Testis (tissue), 2 donors: ENCODE measurements around the gene SFXN4.
A peak's percentile ranks its signal among the peaks of the same experiment; 100 is the strongest.

ENCODE experiments used
- POLR2A ChIP-seq: fragments of 450-650 bp; IDR thresholded peaks from one replicate; pipeline ENCODE4 v1.6.1; 2017; ENCODE audit warnings: antibody characterized with exemption, mild to moderate bottlenecking, moderate library complexity
- TF ChIP-seq, protein P1 (sequence below), 3 experiments: fragments of 450-650 bp in 2 of 3; fragments of 200-600 bp in 1 of 3; sonication (generic) in 1 of 3; IDR thresholded peaks; one replicate each; pipeline ENCODE4 v1.5.1; 2016 to 2019; ENCODE audit warnings: antibody characterized with exemption in 3 of 3, mild to moderate bottlenecking in 2 of 3, moderate library complexity in 1 of 3

DNA sequence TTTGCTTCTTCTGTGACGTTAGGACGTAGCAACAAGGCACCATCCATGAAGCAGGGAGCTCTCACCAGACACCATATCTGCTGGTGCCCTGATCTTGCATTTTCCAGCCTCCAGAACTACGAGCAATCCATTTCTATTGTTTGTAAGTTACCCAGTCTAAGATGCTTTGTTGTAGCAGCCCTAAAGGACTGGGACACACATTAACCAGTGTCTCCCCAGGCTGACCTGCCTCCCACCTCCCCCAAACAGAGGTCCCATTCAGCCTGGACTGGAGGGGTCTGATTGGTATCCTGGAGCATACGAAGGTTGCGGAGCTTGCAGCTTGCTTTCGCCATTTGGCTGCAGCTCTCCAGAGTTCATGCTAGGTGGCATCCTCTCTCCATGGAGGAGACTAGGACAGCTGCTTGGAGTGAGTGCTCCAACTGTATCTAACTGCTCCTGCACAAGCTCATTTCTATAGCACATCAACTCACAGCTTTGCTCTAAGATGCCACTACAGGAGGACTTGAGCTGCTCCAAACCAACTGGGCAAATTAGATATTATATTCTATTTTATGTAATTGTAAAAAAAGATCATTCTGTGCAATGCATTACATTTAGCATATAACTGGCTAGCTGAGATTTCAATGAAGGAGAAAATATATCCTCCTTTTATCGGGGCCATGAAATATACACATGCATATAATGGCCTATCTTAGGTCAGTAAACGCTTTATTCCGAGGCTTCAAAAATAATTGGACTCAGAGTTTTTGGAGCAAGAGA is 33.9 kb upstream of the SFXN4 start:
- TF ChIP-seq, protein P1, sequence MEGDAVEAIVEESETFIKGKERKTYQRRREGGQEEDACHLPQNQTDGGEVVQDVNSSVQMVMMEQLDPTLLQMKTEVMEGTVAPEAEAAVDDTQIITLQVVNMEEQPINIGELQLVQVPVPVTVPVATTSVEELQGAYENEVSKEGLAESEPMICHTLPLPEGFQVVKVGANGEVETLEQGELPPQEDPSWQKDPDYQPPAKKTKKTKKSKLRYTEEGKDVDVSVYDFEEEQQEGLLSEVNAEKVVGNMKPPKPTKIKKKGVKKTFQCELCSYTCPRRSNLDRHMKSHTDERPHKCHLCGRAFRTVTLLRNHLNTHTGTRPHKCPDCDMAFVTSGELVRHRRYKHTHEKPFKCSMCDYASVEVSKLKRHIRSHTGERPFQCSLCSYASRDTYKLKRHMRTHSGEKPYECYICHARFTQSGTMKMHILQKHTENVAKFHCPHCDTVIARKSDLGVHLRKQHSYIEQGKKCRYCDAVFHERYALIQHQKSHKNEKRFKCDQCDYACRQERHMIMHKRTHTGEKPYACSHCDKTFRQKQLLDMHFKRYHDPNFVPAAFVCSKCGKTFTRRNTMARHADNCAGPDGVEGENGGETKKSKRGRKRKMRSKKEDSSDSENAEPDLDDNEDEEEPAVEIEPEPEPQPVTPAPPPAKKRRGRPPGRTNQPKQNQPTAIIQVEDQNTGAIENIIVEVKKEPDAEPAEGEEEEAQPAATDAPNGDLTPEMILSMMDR (IDR thresholded peaks at IDR 0.05): peak; percentile 14 to 50 (median 37)
- no peak for TF ChIP-seq POLR2A
